ENCODE data around the gene CCDC167.

DNA sequence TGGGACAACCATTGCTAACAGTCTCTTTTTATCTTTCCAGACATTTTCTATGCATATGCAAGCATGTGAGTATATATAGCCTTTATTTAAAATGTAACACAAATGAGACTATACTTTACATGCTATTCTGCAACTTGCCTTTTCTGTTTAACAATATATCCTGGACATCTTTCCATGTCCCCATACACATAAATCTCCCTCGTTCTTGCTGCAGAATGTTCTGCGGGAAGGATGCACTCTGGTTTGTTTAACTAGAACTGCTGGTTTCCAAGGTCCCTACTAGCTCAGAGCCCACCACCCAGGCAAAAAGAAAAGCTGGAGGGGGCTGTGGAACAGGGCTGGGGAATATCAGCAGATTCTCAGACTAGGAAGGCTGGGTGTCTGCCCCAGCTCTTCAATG lies 35.2 kb upstream of the CCDC167 start:
- no peak for TF ChIP-seq EZH2 (IDR thresholded peaks at IDR 0.05)
- no peak for TF ChIP-seq CTCF (IDR thresholded peaks at IDR 0.05 in 2 of 3, conservative IDR thresholded peaks at IDR 0.05 in 1 of 3; ENCODE audit: borderline replicate concordance in 1 of 3, insufficient read depth in 1 of 3, low read depth in 2 of 3, low read length in 2 of 3)
- no peak for TF ChIP-seq POLR2A (IDR thresholded peaks at IDR 0.05; ENCODE audit: borderline replicate concordance, extremely low read depth, insufficient read depth, insufficient read length)
- TF ChIP-seq CBX3 (IDR thresholded peaks at IDR 0.05; ENCODE audit: low read depth): no peak
- no peak for TF ChIP-seq POLR2AphosphoS5 (IDR thresholded peaks at IDR 0.05; ENCODE audit: low read depth, low read length)
- no peak for TF ChIP-seq EZH2phosphoT487 (IDR thresholded peaks at IDR 0.05; ENCODE audit: borderline replicate concordance)
- no peak for TF ChIP-seq RAD21 (IDR thresholded peaks at IDR 0.05; ENCODE audit: low read depth)
- no peak for TF ChIP-seq JUND (IDR thresholded peaks at IDR 0.05)
- TF ChIP-seq SIN3A (IDR thresholded peaks at IDR 0.05; ENCODE audit: low read depth): no peak
- no peak for TF ChIP-seq SRF (IDR thresholded peaks at IDR 0.05; ENCODE audit: low read depth)
- TF ChIP-seq, protein P1, sequence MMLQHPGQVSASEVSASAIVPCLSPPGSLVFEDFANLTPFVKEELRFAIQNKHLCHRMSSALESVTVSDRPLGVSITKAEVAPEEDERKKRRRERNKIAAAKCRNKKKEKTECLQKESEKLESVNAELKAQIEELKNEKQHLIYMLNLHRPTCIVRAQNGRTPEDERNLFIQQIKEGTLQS (IDR thresholded peaks at IDR 0.05): no peak
- no peak for TF ChIP-seq CEBPB (IDR thresholded peaks at IDR 0.05; ENCODE audit: low read depth)
- TF ChIP-seq YY1 (IDR thresholded peaks at IDR 0.05; ENCODE audit: extremely low read depth, insufficient replicate concordance, low read depth, low read length): no peak
- TF ChIP-seq, protein P2, sequence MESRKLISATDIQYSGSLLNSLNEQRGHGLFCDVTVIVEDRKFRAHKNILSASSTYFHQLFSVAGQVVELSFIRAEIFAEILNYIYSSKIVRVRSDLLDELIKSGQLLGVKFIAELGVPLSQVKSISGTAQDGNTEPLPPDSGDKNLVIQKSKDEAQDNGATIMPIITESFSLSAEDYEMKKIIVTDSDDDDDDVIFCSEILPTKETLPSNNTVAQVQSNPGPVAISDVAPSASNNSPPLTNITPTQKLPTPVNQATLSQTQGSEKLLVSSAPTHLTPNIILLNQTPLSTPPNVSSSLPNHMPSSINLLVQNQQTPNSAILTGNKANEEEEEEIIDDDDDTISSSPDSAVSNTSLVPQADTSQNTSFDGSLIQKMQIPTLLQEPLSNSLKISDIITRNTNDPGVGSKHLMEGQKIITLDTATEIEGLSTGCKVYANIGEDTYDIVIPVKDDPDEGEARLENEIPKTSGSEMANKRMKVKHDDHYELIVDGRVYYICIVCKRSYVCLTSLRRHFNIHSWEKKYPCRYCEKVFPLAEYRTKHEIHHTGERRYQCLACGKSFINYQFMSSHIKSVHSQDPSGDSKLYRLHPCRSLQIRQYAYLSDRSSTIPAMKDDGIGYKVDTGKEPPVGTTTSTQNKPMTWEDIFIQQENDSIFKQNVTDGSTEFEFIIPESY (IDR thresholded peaks at IDR 0.05; ENCODE audit: extremely low read depth, insufficient replicate concordance, low read length): no peak
